ENCODE measurements around the gene MAP4K5. TPM values are rescaled to one million over a fixed set of nuclear protein-coding genes. Genes with fewer than 3 reads are reported as not detected.

MAP4K5 gene
- total RNA-seq, 6 donors from 2014 or later = 44.5 to 131 (median 80.0) TPM

DNA sequence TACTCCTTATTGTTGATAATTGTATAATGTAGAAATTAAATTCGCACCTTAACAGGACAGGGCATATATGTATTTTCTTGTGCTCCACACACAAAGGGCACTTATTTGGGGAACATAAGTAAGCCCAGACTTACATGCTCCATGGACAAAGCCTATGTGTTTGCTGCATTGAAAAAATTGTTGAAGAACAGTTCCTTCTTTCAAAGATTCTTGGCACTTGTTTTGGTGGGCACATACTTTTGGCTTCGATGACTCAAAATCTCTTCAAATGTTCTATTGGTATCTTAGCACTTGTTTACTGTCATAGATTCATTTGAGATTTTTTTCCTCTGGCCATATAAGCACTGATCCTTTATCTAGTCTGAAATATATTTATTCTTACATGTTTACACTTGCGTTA, 1.4 kb upstream of the MAP4K5 start:
- H3K4me3 ChIP-seq = no peak overlapping the region
- TF ChIP-seq POLR2A (IDR thresholded peaks at IDR 0.05) (no peak), POLR2AphosphoS5 (IDR thresholded peaks at IDR 0.05) (no peak), EP300 (IDR thresholded peaks at IDR 0.05) (no peak)
- TF ChIP-seq, protein P1, sequence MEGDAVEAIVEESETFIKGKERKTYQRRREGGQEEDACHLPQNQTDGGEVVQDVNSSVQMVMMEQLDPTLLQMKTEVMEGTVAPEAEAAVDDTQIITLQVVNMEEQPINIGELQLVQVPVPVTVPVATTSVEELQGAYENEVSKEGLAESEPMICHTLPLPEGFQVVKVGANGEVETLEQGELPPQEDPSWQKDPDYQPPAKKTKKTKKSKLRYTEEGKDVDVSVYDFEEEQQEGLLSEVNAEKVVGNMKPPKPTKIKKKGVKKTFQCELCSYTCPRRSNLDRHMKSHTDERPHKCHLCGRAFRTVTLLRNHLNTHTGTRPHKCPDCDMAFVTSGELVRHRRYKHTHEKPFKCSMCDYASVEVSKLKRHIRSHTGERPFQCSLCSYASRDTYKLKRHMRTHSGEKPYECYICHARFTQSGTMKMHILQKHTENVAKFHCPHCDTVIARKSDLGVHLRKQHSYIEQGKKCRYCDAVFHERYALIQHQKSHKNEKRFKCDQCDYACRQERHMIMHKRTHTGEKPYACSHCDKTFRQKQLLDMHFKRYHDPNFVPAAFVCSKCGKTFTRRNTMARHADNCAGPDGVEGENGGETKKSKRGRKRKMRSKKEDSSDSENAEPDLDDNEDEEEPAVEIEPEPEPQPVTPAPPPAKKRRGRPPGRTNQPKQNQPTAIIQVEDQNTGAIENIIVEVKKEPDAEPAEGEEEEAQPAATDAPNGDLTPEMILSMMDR (IDR thresholded peaks at IDR 0.05) = no peak

DNA sequence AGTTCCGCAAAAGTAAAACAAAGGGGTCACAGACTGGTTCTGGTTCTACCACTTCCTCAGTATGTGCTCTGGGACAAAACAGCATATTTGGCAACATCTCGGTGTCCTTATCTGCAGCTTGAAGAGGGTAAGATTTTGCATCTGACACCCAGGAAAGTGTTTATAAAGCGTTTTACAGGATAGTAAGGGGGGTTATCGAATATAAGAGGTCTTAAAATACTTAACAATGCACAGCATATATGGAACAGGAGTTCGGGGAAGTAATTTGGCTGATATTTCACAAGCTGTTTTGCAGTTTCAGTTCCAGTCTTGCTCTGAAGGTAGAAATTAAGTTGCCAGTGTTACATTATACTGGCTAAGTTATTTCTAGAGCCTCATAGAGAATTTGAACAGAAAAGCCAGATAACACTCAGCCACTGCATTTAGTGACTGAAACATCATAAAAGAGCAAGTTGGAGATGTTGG, 904 bp upstream of the MAP4K5 start:
- Histone ChIP-seq H3K4me3 (peak overlapping the region in 3 of 4 donors; percentile 78 to 98 (median 83)), H3K36me3 (no peaks in the 10 kb centered on the region), H3K9me3 (no peaks in the 10 kb centered on the region), H3K4me1 (peaks cover 22 to 42% (median 37%) of the 10 kb centered on the region in 4 donors), H3K27ac (peak overlapping the region; percentile 91 to 95 (median 94)), H3K27me3 (no peaks in the 10 kb centered on the region)
- no peak for TF ChIP-seq POLR2A (IDR thresholded peaks at IDR 0.05)
- no peak for TF ChIP-seq EP300 (IDR thresholded peaks at IDR 0.05)
- TF ChIP-seq, protein P1 (IDR thresholded peaks at IDR 0.05) = no peak
- TF ChIP-seq POLR2AphosphoS5 (IDR thresholded peaks at IDR 0.05) = no peak
- ATAC-seq (ENCODE audit: low FRiP score in 2 of 2) (no peak), DNase-seq (no peak)
- WGBS, 2 donors = 18 to 27% methylated on average over 5 of the region's 5 CpGs

More for the DNA sequence above, 1.4 kb upstream of the MAP4K5 start:
- H3K36me3 ChIP-seq = no peaks in the 10 kb centered on the region
- no peak for ATAC-seq (ENCODE audit: low FRiP score in 2 of 2)
- no peaks in the 10 kb centered on the region for H3K27me3 ChIP-seq
- DNase-seq = no peak
- H3K4me1 ChIP-seq = peaks cover 22 to 40% (median 35%) of the 10 kb centered on the region in 4 donors
- WGBS, 2 donors = 73% methylated on average over 3 of the region's 3 CpGs
- no peaks in the 10 kb centered on the region for H3K9me3 ChIP-seq
- H3K27ac ChIP-seq = peak overlapping the region in 1 of 4 donors; percentile 95

DNA sequence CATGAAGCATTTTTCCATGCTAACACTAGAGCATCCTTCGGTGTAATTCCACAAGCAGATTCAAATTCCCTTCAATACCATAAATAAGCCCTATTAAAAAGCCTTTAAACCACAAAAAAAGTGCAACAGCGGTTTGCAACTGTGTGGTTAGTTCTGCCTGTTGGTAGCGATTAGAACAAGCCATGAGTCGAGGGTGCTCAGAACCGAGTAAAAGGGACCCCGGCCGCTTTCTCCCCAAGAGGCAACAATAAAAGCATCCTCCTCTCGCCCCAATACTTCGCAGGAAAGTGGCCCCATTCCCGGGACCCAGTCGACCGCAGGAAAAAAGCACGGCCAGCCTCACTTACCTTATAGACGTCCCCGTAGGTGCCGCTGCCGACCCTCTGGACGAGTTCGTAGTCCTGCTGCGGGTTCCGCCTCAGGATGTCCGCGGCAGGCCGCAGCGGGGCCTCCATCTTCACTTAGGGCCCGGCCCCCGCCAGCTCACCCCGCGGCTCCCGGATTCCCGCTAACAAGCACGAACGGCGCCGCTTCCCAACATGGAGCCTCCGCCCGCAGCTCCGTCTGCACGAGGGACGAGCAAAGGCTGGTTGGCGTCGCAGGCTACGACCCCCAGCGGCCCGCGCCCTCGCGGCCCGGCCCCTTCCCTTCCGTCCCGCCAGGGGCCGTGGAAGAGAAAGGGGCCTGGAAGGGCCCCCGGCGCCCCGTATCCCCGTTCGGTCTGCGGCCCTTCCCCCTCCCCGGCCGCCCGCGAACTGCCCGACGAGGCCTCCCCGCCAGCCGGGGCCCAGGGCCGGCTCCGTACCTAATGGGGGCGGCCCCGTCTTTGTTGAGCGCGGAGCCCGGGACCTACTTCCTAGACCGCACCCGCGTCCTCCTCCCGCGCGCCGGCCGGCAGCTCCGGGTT, 521 bp downstream of the MAP4K5 start:
- H3K4me1 ChIP-seq = peaks cover 30 to 45% (median 37%) of the 10 kb centered on the region in 4 donors

DNA sequence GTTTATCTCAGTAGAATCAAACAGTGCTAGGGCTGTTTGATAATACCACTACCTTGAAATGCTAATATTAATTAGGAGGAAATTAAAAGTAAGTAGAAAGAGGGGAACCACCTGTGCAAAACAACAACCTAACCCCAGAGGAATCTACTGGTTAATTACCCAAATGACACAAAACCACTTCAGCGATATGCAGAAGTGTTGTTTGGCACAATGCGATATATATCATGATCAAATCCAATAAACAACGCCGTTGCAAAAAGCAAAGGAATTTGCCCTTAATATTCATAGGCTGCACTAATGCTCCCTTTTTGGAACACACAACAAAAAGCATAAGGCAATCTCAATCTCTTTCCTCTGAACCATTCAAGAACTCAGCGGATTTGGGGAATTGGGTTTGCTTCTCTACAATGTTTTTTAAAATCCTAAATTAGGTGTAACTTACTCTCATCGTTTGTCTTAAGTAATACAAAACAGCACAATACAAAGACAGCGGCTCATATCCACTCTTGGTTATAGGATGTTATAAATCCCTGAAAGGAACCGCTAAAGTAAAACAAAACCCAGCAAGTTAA, 1.5 kb downstream of the MAP4K5 start:
- peaks cover 30 to 45% (median 37%) of the 10 kb centered on the region in 4 donors for H3K4me1 ChIP-seq
- TF ChIP-seq EP300 (IDR thresholded peaks at IDR 0.05) (no peak), POLR2A (IDR thresholded peaks at IDR 0.05) (no peak), POLR2AphosphoS5 (IDR thresholded peaks at IDR 0.05) (no peak)
- TF ChIP-seq, protein P1 (IDR thresholded peaks at IDR 0.05) = no peak
- WGBS, 2 donors = 42 to 45% methylated on average over 8 of the region's 8 CpGs
- H3K36me3 ChIP-seq = no peaks in the 10 kb centered on the region
- no peaks in the 10 kb centered on the region for H3K27me3 ChIP-seq
- no peak for ATAC-seq (ENCODE audit: low FRiP score in 2 of 2)
- no peaks in the 10 kb centered on the region for H3K9me3 ChIP-seq
- peak overlapping the region in 3 of 4 donors; percentile 3 to 92 (median 91) for H3K27ac ChIP-seq
- H3K4me3 ChIP-seq = peak overlapping the region in 3 of 4 donors; percentile 78 to 98 (median 83)
- no peak for DNase-seq

More for the DNA sequence above, 521 bp downstream of the MAP4K5 start:
- peak; percentile 48 to 69 for ATAC-seq (ENCODE audit: low FRiP score in 2 of 2)
- no peaks in the 10 kb centered on the region for H3K36me3 ChIP-seq
- no peaks in the 10 kb centered on the region for H3K27me3 ChIP-seq
- peak overlapping the region; percentile 91 to 95 (median 94) for H3K27ac ChIP-seq
- DNase-seq = peak; percentile 56 to 91
- 1% methylated on average over 10 to 18 of the region's 82 CpGs for WGBS, 2 donors
- H3K9me3 ChIP-seq = no peaks in the 10 kb centered on the region
- peak overlapping the region; percentile 41 to 98 (median 80) for H3K4me3 ChIP-seq
- TF ChIP-seq POLR2A (IDR thresholded peaks at IDR 0.05) (peak in 2 of 4 donors; percentile 44 to 75), POLR2AphosphoS5 (IDR thresholded peaks at IDR 0.05) (no peak)
- TF ChIP-seq, protein P1 (IDR thresholded peaks at IDR 0.05) = no peak
